GM12891 (cell line): Measurements from ENCODE around the gene KLF9.

Experiments
- POLR2A ChIP-seq: IDR thresholded peaks from 2 replicates; pipeline ENCODE4 v1.6.1; 2011; ENCODE audit warnings: low read depth, low read length, control low read depth
- POLR2AphosphoS5 ChIP-seq: IDR thresholded peaks from 2 replicates; pipeline ENCODE4 v1.6.1; 2011; ENCODE audit warnings: low read depth, low read length, control low read depth
- SPI1 ChIP-seq: IDR thresholded peaks from 2 replicates; pipeline ENCODE4 v1.6.1; 2011; ENCODE audit warnings: low read depth, low read length, control low read depth
- TAF1 ChIP-seq: IDR thresholded peaks from 2 replicates; pipeline ENCODE4 v1.6.1; 2011; ENCODE audit warnings: low read depth, low read length, control low read depth

GRCh38 chr9:70399141-70399540 lies 15.3 kb downstream of the KLF9 start:
- TF ChIP-seq POLR2AphosphoS5 = no peak
- TF ChIP-seq POLR2A = no peak
- TF ChIP-seq TAF1 = no peak
- no peak for TF ChIP-seq SPI1
